Sigmoid colon (tissue), 7 donors: ENCODE data around the gene TNS1. TPM values are rescaled to one million over a fixed set of nuclear protein-coding genes. Genes with fewer than 3 reads are reported as not detected.

Source experiments
- DNase-seq: peaks from one replicate; pipeline ENCODE4 v3.0.0-alpha.2; 2019
- H3K27ac ChIP-seq, 4 donors: fragments of 200-600 bp; sonication (generic); one replicate each; pipeline ENCODE4 v1.5.1; 2016 to 2019; ENCODE audit warnings: mild to moderate bottlenecking in 1 of 4
- H3K27me3 ChIP-seq, 3 donors: fragments of 200-600 bp; sonication (generic); one replicate each; pipeline ENCODE4 v1.5.1; 2019; ENCODE audit warnings: mild to moderate bottlenecking in 1 of 3
- H3K36me3 ChIP-seq, 4 donors: fragments of 200-600 bp; sonication (generic); one replicate each; pipeline ENCODE4 v1.5.1; 2016 to 2019
- H3K4me1 ChIP-seq, 4 donors: fragments of 200-600 bp; sonication (generic); one replicate each; pipeline ENCODE4 v1.5.1; 2017 to 2019
- H3K4me3 ChIP-seq, 4 donors: fragments of 200-600 bp; sonication (generic); one replicate each; pipeline ENCODE4 v1.5.1; 2017 to 2019; ENCODE audit warnings: mild to moderate bottlenecking in 2 of 4, moderate library complexity in 1 of 4
- H3K9me3 ChIP-seq, 4 donors: fragments of 200-600 bp in 3 of 4; sonication (generic) in 3 of 4; one replicate each; pipeline versions ENCODE4 v1.5.1 to v1.6.1; 2013 to 2019
- EP300 ChIP-seq, 4 donors: sonication (generic); formaldehyde crosslinking; IDR thresholded peaks; one replicate each; pipeline ENCODE4 v1.6.1; 2017; ENCODE audit warnings: antibody characterized with exemption in 4 of 4
- POLR2A ChIP-seq, 2 donors: fragments of 450-650 bp; IDR thresholded peaks; one replicate each; pipeline ENCODE4 v1.6.1; 2016; ENCODE audit warnings: antibody characterized with exemption in 2 of 2, mild to moderate bottlenecking in 2 of 2, moderate library complexity in 2 of 2
- POLR2AphosphoS5 ChIP-seq, 4 donors: sonication (generic); formaldehyde crosslinking; IDR thresholded peaks; one replicate each; pipeline ENCODE4 v1.6.1; 2017; ENCODE audit warnings: antibody characterized with exemption in 4 of 4
- WGBS, 2 donors: extraction: QIAGEN DNeasy Blood & Tissue Kit; methylation state at CpG; one replicate each; pipeline ENCODE4 v1.1.7; 2013; 5-methylcytosine and 5-hydroxymethylcytosine counted together
- intact Hi-C: fragments of 100-400 bp; cut with DNase I; formaldehyde crosslinking; loops from one replicate; pipeline ENCODE4 v1.15.1; 2023
- polyA plus RNA-seq, 3 donors: library from polyadenylated mRNA; stranded (reverse); fragments of 200-250 nt; gene quantifications; one replicate each; pipeline ENCODE4 v1.2.3, GENCODE V29; 2013
- total RNA-seq, 4 donors: library from RNA; depleted of rRNA; stranded (reverse); fragments of >200 nt; gene quantifications; one replicate each; pipeline ENCODE4 v1.1.0, GENCODE V29; 2016
- TF ChIP-seq, protein P1 (sequence below), 4 experiments: fragments of 450-650 bp in 3 of 4; fragments of 200-600 bp in 1 of 4; IDR thresholded peaks; one replicate each; pipeline ENCODE4 v1.5.1; 2016 to 2019; ENCODE audit warnings: antibody characterized with exemption in 4 of 4, mild to moderate bottlenecking in 3 of 4, moderate library complexity in 2 of 4
- donor health status: healthy with polysubstance abuse.
- donor health status: Bipolar disorder and iron deficiency.
- donor health status: healthy.

TNS1 gene
- total and polyA plus RNA-seq, 7 donors = 3.7 to 1,607 (median 444) TPM

GRCh38 chr2:217818293-217818850 lies 184.4 kb downstream of the TNS1 start:
- WGBS, 2 donors = 91% methylated on average over 19 of the region's 19 CpGs
- intact Hi-C loops = no loop called here
- H3K4me3 ChIP-seq = no peak overlapping the region
- H3K27ac ChIP-seq = peak overlapping the region; percentile 68 to 98 (median 91)
- H3K9me3 ChIP-seq = no peaks in the 10 kb centered on the region
- H3K27me3 ChIP-seq = no peaks in the 10 kb centered on the region
- peaks cover 0 to 99% (median 83%) of the 10 kb centered on the region in 4 donors for H3K4me1 ChIP-seq
- no peak for DNase-seq
- TF ChIP-seq EP300 (IDR thresholded peaks at IDR 0.05) = no peak
- TF ChIP-seq, protein P1, sequence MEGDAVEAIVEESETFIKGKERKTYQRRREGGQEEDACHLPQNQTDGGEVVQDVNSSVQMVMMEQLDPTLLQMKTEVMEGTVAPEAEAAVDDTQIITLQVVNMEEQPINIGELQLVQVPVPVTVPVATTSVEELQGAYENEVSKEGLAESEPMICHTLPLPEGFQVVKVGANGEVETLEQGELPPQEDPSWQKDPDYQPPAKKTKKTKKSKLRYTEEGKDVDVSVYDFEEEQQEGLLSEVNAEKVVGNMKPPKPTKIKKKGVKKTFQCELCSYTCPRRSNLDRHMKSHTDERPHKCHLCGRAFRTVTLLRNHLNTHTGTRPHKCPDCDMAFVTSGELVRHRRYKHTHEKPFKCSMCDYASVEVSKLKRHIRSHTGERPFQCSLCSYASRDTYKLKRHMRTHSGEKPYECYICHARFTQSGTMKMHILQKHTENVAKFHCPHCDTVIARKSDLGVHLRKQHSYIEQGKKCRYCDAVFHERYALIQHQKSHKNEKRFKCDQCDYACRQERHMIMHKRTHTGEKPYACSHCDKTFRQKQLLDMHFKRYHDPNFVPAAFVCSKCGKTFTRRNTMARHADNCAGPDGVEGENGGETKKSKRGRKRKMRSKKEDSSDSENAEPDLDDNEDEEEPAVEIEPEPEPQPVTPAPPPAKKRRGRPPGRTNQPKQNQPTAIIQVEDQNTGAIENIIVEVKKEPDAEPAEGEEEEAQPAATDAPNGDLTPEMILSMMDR (IDR thresholded peaks at IDR 0.05) = no peak
- no peak for TF ChIP-seq POLR2A (IDR thresholded peaks at IDR 0.05)
- TF ChIP-seq POLR2AphosphoS5 (IDR thresholded peaks at IDR 0.05) = no peak
- peaks cover 58 to 100% (median 84%) of the 10 kb centered on the region in 4 donors for H3K36me3 ChIP-seq

DNA sequence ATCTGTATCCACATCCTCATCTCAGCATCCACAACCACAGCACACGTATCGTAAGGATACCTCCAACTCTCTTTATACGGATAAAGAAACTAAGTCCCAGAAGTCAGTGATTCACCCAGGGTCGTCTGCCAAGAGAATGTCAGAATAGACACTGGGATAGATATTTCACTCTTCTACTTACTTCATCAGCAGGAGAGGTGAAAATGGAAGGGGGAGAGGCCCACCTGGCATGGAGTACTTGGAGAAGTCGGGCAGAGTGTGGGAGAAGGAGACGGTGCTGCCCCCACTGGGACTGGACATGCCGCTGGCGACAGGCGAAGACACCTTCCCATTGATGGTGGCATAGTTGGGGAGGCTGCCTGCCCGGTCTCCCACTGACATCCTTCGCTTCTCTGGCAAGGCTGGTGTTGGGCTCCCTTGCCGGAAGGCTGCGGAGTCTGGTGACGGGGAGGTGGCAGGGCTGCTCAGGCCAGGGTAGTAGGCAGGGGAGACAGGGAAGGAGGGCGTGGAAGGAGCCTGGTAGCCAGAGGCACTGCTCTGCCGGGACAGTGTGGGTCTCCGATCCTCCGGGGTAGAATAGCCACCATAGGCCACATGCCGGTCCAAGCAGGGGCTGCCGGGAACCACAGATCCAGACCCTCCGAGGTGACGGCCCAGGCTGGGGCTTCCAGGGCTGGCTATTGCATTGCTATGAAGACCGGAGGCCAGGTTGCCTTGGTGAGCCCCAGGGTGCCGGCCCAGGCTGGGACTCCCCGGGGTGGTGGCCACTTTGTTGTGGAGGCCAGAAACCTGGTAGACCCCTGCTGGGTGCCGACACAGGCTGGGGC lies 185.1 kb downstream of the TNS1 start:
- 92 to 94% methylated on average over 26 of the region's 26 CpGs for WGBS, 2 donors
- TF ChIP-seq EP300 (IDR thresholded peaks at IDR 0.05) (no peak), POLR2AphosphoS5 (IDR thresholded peaks at IDR 0.05) (peak; percentile 3 to 64 (median 44)), POLR2A (IDR thresholded peaks at IDR 0.05) (no peak)
- TF ChIP-seq, protein P1 (IDR thresholded peaks at IDR 0.05) = no peak
- Histone ChIP-seq H3K9me3 (no peaks in the 10 kb centered on the region), H3K36me3 (peaks cover 65 to 100% (median 89%) of the 10 kb centered on the region in 4 donors), H3K4me3 (no peak overlapping the region), H3K27me3 (no peaks in the 10 kb centered on the region), H3K27ac (peak overlapping the region; percentile 68 to 98 (median 91)), H3K4me1 (peaks cover 0 to 99% (median 78%) of the 10 kb centered on the region in 4 donors)
- intact Hi-C loops = no loop called here
- DNase-seq = peak; percentile 74

GRCh38 chr2:217816396-217816869 lies 186.4 kb downstream of the TNS1 start:
- DNase-seq = peak; percentile 92
- no peaks in the 10 kb centered on the region for H3K27me3 ChIP-seq
- H3K36me3 ChIP-seq = peaks cover 75 to 100% (median 94%) of the 10 kb centered on the region in 4 donors
- no peaks in the 10 kb centered on the region for H3K9me3 ChIP-seq
- 36 to 73% methylated on average over 11 of the region's 11 CpGs for WGBS, 2 donors
- peaks cover 0 to 99% (median 71%) of the 10 kb centered on the region in 4 donors for H3K4me1 ChIP-seq
- H3K4me3 ChIP-seq = no peak overlapping the region
- peak overlapping the region; percentile 68 to 98 (median 91) for H3K27ac ChIP-seq
- TF ChIP-seq POLR2A (IDR thresholded peaks at IDR 0.05) = no peak
- TF ChIP-seq POLR2AphosphoS5 (IDR thresholded peaks at IDR 0.05) = peak; percentile 54 to 76 (median 70)
- TF ChIP-seq EP300 (IDR thresholded peaks at IDR 0.05) = peak in 1 of 4 donors; percentile 73
- intact Hi-C loops = no loop called here

GRCh38 chr2:217813828-217814227 lies 189.0 kb downstream of the TNS1 start:
- peak overlapping the region in 3 of 4 donors; percentile 85 to 98 (median 97) for H3K27ac ChIP-seq
- H3K4me3 ChIP-seq = no peak overlapping the region
- H3K36me3 ChIP-seq = peaks cover 80 to 97% (median 96%) of the 10 kb centered on the region in 4 donors
- no peak for DNase-seq
- 30 to 83% methylated on average over 6 of the region's 6 CpGs for WGBS, 2 donors
- H3K9me3 ChIP-seq = no peaks in the 10 kb centered on the region
- H3K27me3 ChIP-seq = no peaks in the 10 kb centered on the region
- intact Hi-C loops = no loop called here
- TF ChIP-seq, protein P1 (IDR thresholded peaks at IDR 0.05) = no peak
- TF ChIP-seq POLR2AphosphoS5 (IDR thresholded peaks at IDR 0.05) (no peak), EP300 (IDR thresholded peaks at IDR 0.05) (no peak), POLR2A (IDR thresholded peaks at IDR 0.05) (no peak)
- peaks cover 0 to 95% (median 59%) of the 10 kb centered on the region in 4 donors for H3K4me1 ChIP-seq

DNA sequence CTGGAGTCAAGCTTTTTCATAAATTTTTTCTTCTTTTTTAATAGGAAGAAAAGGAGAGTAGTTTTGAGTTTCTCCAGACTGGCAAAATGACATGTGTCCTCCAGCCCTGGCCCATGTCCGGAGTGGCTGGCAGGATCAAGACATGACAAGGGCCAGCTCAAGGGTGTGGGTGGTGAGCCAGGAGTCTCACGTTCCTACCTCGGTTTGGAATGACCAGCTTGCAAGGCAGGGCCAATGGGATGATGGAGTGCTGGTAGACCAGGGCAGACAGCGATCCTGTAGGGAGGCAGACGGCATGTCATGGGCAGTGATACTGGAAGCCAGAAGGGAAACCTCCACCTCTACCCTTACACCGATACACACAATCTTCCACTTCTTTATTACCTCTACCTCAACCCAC lies 190.6 kb downstream of the TNS1 start:
- intact Hi-C loops = no loop called here
- no peak overlapping the region for H3K4me3 ChIP-seq
- H3K9me3 ChIP-seq = no peaks in the 10 kb centered on the region
- H3K4me1 ChIP-seq = peaks cover 0 to 95% (median 60%) of the 10 kb centered on the region in 4 donors
- no peaks in the 10 kb centered on the region for H3K27me3 ChIP-seq
- WGBS, 2 donors = 89 to 93% methylated on average over 6 of the region's 6 CpGs
- no peak for DNase-seq
- peak overlapping the region in 3 of 4 donors; percentile 33 to 98 (median 97) for H3K27ac ChIP-seq
- peaks cover 79 to 98% (median 96%) of the 10 kb centered on the region in 4 donors for H3K36me3 ChIP-seq
- TF ChIP-seq EP300 (IDR thresholded peaks at IDR 0.05) = no peak
- TF ChIP-seq, protein P1 (IDR thresholded peaks at IDR 0.05) = no peak
- no peak for TF ChIP-seq POLR2A (IDR thresholded peaks at IDR 0.05)
- no peak for TF ChIP-seq POLR2AphosphoS5 (IDR thresholded peaks at IDR 0.05)
